Kidney (tissue), 14 donors: Measurements from ENCODE around the gene SLC24A4. TPM values are rescaled to one million over a fixed set of nuclear protein-coding genes. Genes with fewer than 3 reads are reported as not detected.

Experiments
- DNase-seq, 5 donors: peaks; one replicate each; pipeline ENCODE4 v3.0.0-alpha.2; 2013 to 2020
- FAIRE-seq: peaks from 2 replicates; lab custom pipeline; 2012; peaks lifted over from hg19 to GRCh38; lab: Jason Lieb, UNC
- H3K27ac ChIP-seq, 2 donors: one replicate each; pipeline ENCODE4 v1.7.0; 2013; ENCODE audit warnings: low read depth in 2 of 2, low read length in 2 of 2, inconsistent platforms in 1 of 2
- H3K27me3 ChIP-seq: one replicate; pipeline ENCODE4 v1.7.1; 2013; ENCODE audit warnings: low read length, inconsistent platforms; ENCODE audit not compliant: control insufficient read depth, insufficient read depth
- H3K36me3 ChIP-seq, 3 donors: one replicate each; pipeline versions ENCODE4 v1.7.0 to v1.7.1; 2013; ENCODE audit warnings: low read length in 3 of 3, control low read depth in 1 of 3, inconsistent platforms in 1 of 3; ENCODE audit not compliant: insufficient read depth in 3 of 3, control insufficient read depth in 2 of 3
- H3K4me1 ChIP-seq, 3 donors: one replicate each; pipeline versions ENCODE4 v1.7.0 to v1.7.1; 2013; ENCODE audit warnings: low read length in 3 of 3, inconsistent platforms in 1 of 3, low read depth in 1 of 3; ENCODE audit not compliant: control insufficient read depth in 2 of 3, insufficient read depth in 2 of 3
- H3K4me3 ChIP-seq, 3 donors: one replicate each; pipeline versions ENCODE4 v1.7.0 to v1.8.1; 2013; ENCODE audit warnings: low read length in 3 of 3, control low read depth in 1 of 3, inconsistent platforms in 1 of 3
- H3K9ac ChIP-seq, 3 donors: one replicate each; pipeline versions ENCODE4 v1.7.0 to v1.7.1; 2013; ENCODE audit warnings: low read length in 3 of 3, control low read depth in 1 of 3, inconsistent platforms in 1 of 3
- H3K9me3 ChIP-seq, 3 donors: one replicate each; pipeline versions ENCODE4 v1.7.0 to v1.7.1; 2013; ENCODE audit warnings: low read length in 3 of 3, control low read depth in 1 of 3, inconsistent platforms in 1 of 3; ENCODE audit not compliant: control insufficient read depth in 2 of 3, insufficient read depth in 1 of 3
- intact Hi-C: fragments of 100-400 bp; cut with DNase I; formaldehyde crosslinking; loops from one replicate; pipeline ENCODE4 v1.11.1; 2022
- polyA plus RNA-seq: library from polyadenylated mRNA; stranded (reverse); fragments of 350-450 nt; fragmentation: Illumina TruSeq; extraction: RNeasy Lipid Tissue Mini Kit (QIAGEN cat#74804); gene quantifications from one replicate; pipeline ENCODE4 v1.2.3, GENCODE V29; 2014; ENCODE audit warnings: low read depth, low replicate concordance; ENCODE audit not compliant: insufficient read depth
- total RNA-seq: library from RNA; stranded (reverse); fragmentation: NEBNext Ultra II Directional; extraction: Animal tissue kit (Norgen Biotek cat#: 25700); gene quantifications from one replicate; pipeline ENCODE4 v1.2.1, GENCODE V29; 2021
- TF ChIP-seq, protein P1 (sequence below): IDR thresholded peaks from 3 replicates; pipeline ENCODE4 v1.5.1; 2012; ENCODE audit warnings: mild to moderate bottlenecking, moderate library complexity, borderline replicate concordance; ENCODE audit not compliant: insufficient read depth; ENCODE audit errors: extremely low read depth
- donor health status: control.
- donor health status: control.
- donor health status: control.
- donor health status: control.
- donor health status: control.
- donor health status: DM: yes; HTN: yes; CAD: no.
- donor health status: Normal renal cell carcinoma (clear cell type).

The SLC24A4 gene
- total and polyA plus RNA-seq, 2 donors from 2014 or later: 0.32 to 0.85 TPM

DNA sequence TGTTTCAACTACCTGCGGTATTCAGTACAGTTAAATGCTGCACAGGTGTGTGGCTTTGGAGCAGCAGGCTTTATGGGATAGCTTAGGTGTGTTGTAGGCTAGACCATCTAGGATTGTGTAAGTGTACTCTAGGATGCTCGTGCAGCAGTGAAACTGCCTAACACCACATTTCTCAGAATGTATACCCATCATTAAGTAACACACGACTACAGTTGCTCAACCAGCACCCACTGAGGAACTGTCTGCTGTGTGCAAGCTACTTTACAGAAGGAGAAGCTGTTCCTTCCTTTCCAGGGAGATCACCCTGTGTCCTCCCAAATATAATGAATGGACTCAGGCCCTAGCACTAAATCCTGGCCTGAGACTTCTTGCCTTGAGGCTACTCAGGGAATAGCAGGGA lies 94.8 kb downstream of the SLC24A4 start:
- H3K27me3 ChIP-seq: no peaks in the 10 kb centered on the region
- FAIRE-seq (no peak), DNase-seq (no peak)
- intact Hi-C loops: no loop called here
- H3K9me3 ChIP-seq: no peaks in the 10 kb centered on the region
- H3K36me3 ChIP-seq: no peaks in the 10 kb centered on the region
- TF ChIP-seq, protein P1, sequence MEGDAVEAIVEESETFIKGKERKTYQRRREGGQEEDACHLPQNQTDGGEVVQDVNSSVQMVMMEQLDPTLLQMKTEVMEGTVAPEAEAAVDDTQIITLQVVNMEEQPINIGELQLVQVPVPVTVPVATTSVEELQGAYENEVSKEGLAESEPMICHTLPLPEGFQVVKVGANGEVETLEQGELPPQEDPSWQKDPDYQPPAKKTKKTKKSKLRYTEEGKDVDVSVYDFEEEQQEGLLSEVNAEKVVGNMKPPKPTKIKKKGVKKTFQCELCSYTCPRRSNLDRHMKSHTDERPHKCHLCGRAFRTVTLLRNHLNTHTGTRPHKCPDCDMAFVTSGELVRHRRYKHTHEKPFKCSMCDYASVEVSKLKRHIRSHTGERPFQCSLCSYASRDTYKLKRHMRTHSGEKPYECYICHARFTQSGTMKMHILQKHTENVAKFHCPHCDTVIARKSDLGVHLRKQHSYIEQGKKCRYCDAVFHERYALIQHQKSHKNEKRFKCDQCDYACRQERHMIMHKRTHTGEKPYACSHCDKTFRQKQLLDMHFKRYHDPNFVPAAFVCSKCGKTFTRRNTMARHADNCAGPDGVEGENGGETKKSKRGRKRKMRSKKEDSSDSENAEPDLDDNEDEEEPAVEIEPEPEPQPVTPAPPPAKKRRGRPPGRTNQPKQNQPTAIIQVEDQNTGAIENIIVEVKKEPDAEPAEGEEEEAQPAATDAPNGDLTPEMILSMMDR: no peak
- no peaks in the 10 kb centered on the region for H3K4me1 ChIP-seq
- no peak overlapping the region for H3K9ac ChIP-seq
- no peak overlapping the region for H3K27ac ChIP-seq
- H3K4me3 ChIP-seq: no peak overlapping the region

DNA sequence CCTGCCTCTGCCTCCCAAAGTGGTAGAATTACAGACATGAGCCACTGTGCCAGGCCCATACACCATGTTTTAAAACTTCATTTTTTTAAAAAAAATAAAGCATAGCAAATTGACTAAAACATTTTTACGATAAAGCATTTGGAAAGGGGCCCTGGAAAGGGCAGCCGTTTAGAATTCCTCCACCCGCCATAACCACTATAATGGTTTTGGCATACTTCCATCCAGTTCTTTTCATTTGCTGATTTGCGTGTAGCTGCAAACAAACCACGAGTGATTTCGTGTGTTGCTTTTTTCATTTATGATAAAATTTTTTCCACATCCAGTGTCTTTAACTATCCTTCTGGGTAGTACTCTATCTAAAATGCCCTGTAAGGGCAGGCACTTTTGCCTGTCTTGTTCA lies 98.8 kb downstream of the SLC24A4 start:
- no peak overlapping the region for H3K27ac ChIP-seq
- DNase-seq: no peak
- H3K4me1 ChIP-seq: no peaks in the 10 kb centered on the region
- H3K36me3 ChIP-seq: no peaks in the 10 kb centered on the region
- no peak overlapping the region for H3K9ac ChIP-seq
- FAIRE-seq: no peak
- intact Hi-C loops: no loop called here
- H3K9me3 ChIP-seq: no peaks in the 10 kb centered on the region
- no peak overlapping the region for H3K4me3 ChIP-seq
- TF ChIP-seq, protein P1: no peak
- H3K27me3 ChIP-seq: no peaks in the 10 kb centered on the region

DNA sequence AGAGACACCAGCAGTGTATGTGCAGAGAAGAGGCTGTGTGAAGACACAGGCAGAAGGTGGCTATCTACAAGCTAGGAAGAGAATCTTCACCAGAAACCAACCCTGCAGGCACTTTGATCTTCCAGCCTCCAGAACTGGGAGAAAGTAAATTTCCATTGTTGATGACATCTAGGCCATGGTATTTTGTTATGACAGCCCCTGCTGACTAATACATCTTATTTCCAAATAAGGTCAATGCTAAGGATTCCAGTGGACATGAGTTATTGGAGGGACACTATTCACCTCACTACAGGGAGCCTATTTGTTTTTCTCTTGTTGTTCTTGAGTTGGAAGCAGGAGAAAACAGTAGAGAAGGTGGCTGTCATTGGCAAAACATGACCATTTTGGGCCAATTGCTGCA lies 102.1 kb downstream of the SLC24A4 start:
- intact Hi-C loops: no loop called here
- H3K27me3 ChIP-seq: no peaks in the 10 kb centered on the region
- H3K36me3 ChIP-seq: no peaks in the 10 kb centered on the region
- no peaks in the 10 kb centered on the region for H3K4me1 ChIP-seq
- FAIRE-seq (no peak), DNase-seq (no peak)
- no peak overlapping the region for H3K9ac ChIP-seq
- H3K9me3 ChIP-seq: no peaks in the 10 kb centered on the region
- no peak overlapping the region for H3K4me3 ChIP-seq
- TF ChIP-seq, protein P1: no peak
- H3K27ac ChIP-seq: no peak overlapping the region

DNA sequence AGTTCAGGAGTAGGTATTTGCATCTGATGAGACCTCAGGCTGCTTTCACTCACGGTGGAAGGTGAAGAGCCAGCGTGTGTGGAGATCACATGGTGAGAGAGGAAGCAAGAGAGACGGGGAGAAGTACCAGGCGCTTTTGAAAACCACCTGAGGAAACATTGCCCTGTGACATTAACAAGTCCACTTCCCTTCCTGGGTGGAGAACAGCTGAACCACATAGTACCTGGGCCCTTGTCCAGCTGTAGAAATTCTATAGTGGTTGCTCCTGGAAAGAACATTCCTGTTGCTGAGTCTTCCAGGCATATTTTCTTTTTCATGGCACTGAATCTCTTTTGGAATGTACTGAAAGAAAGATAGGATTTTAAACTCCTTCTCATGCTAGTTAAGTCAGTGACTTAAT lies 103.3 kb downstream of the SLC24A4 start:
- no peak for FAIRE-seq
- Histone ChIP-seq H3K9me3 (no peaks in the 10 kb centered on the region), H3K4me3 (no peak overlapping the region), H3K27ac (no peak overlapping the region), H3K36me3 (no peaks in the 10 kb centered on the region), H3K27me3 (no peaks in the 10 kb centered on the region), H3K9ac (no peak overlapping the region), H3K4me1 (no peaks in the 10 kb centered on the region)
- intact Hi-C loops: no loop called here
- TF ChIP-seq, protein P1: no peak
- DNase-seq: no peak
